B cell (primary cell): ENCODE data around the gene C2orf42.

Source experiments
- CTCF ChIP-seq: fragments of 200-600 bp; IDR thresholded peaks from one replicate; pipeline ENCODE4 v1.8.0; 2022; ENCODE audit warnings: antibody characterized with exemption, mild to moderate bottlenecking
- EZH2 ChIP-seq: IDR thresholded peaks from 2 replicates; pipeline ENCODE4 v1.6.1; 2012; ENCODE audit warnings: borderline replicate concordance, low read depth, mild to moderate bottlenecking, moderate library complexity, low read length; ENCODE audit not compliant: insufficient read depth, poor library complexity, severe bottlenecking

- TF ChIP-seq EZH2: no peak
- TF ChIP-seq CTCF: no peak
Measured at GRCh38 chr2:70145144-70145490, 45.7 kb downstream of the C2orf42 start.
